ENCODE data around the gene RPP40.
"Not testable (repeated sequence)": the region's sequence is repeated elsewhere in the genome, so short reads cannot be mapped to it uniquely, and the experiment has no call there.

The RPP40 gene

GRCh38 chr6:5003604-5004372, at the start of gene RPP40:
TSS of gene RPP40 (minus strand) at chr6:5004037. CDS start at chr6:5004002, 35 bp downstream.
- DNase-seq, result peak; percentile 99

GRCh38 chr6:5053038-5053437, 49.2 kb upstream of the RPP40 start:
- DNase-seq, result no peak

GRCh38 chr6:5051394-5051793, 47.6 kb upstream of the RPP40 start:
- no peak for DNase-seq

GRCh38 chr6:5050009-5050408, 46.2 kb upstream of the RPP40 start:
- DNase-seq, result no peak

- DNase-seq, result no peak
Measured at GRCh38 chr6:5046430-5046829, 42.6 kb upstream of the RPP40 start.

- no peak for DNase-seq
Measured at GRCh38 chr6:5045416-5045815, 41.6 kb upstream of the RPP40 start.

- DNase-seq, result no peak
Measured at GRCh38 chr6:5044866-5045265, 41.0 kb upstream of the RPP40 start.

GRCh38 chr6:5042436-5042835, 38.6 kb upstream of the RPP40 start:
- no peak for DNase-seq

GRCh38 chr6:5041955-5042354, 38.1 kb upstream of the RPP40 start:
- DNase-seq, result no peak

GRCh38 chr6:5036269-5036668, 32.4 kb upstream of the RPP40 start:
- no peak for DNase-seq

GRCh38 chr6:5034736-5035135, 30.9 kb upstream of the RPP40 start:
- no peak for DNase-seq

- DNase-seq, result no peak
Measured at GRCh38 chr6:5034328-5034727, 30.5 kb upstream of the RPP40 start.

GRCh38 chr6:5033214-5033904, 29.5 kb upstream of the RPP40 start:
- not testable (repeated sequence) for DNase-seq

GRCh38 chr6:5032706-5033105, 28.9 kb upstream of the RPP40 start:
- DNase-seq, result not testable (repeated sequence)

GRCh38 chr6:5031150-5031549, 27.3 kb upstream of the RPP40 start:
- DNase-seq, result no peak

- peak; percentile 59 for DNase-seq
Measured at GRCh38 chr6:5030596-5031136, 26.8 kb upstream of the RPP40 start.

- no peak for DNase-seq
Measured at GRCh38 chr6:5029609-5030008, 25.8 kb upstream of the RPP40 start.

- no peak for DNase-seq
Measured at GRCh38 chr6:5028921-5029320, 25.1 kb upstream of the RPP40 start.

GRCh38 chr6:5028301-5028700, 24.5 kb upstream of the RPP40 start:
- DNase-seq, result no peak

- no peak for DNase-seq
Measured at GRCh38 chr6:5025911-5026819, 22.3 kb upstream of the RPP40 start.

- DNase-seq, result no peak
Measured at GRCh38 chr6:5023923-5024322, 20.1 kb upstream of the RPP40 start.

- no peak for DNase-seq
Measured at GRCh38 chr6:5020142-5020541, 16.3 kb upstream of the RPP40 start.

GRCh38 chr6:5014072-5014561, 10.3 kb upstream of the RPP40 start:
- DNase-seq, result no peak
